GM23338 (cell line): ENCODE data around the gene NBAS. TPM values are rescaled to one million over a fixed set of nuclear protein-coding genes. Genes with fewer than 3 reads are reported as not detected.

Experiments
- ATAC-seq: fragments of 200-7000 bp; cut with Tn5 transposase; 3 replicates; pipeline ENCODE4 v1.9.1; 2020
- DNase-seq: peaks from one replicate; pipeline ENCODE4 v3.0.0-alpha.2; 2015; ENCODE audit warnings: low spot score
- H2AFZ ChIP-seq: fragments of 200-600 bp; sonication (generic); 2 replicates; pipeline ENCODE4 v1.8.0; 2016; ENCODE audit warnings: antibody characterized with exemption, mild to moderate bottlenecking, moderate library complexity
- H3F3A ChIP-seq: fragments of 200-600 bp; sonication (generic); replicated peaks from 2 replicates; pipeline ENCODE4 v1.8.0; 2017; ENCODE audit warnings: antibody characterized with exemption, mixed run types, low read depth
- H3K27ac ChIP-seq: fragments of 200-600 bp; sonication (generic); 2 replicates; pipeline ENCODE4 v1.6.1; 2016; ENCODE audit warnings: low read depth
- H3K27me3 ChIP-seq: fragments of 200-600 bp; sonication (generic); 2 replicates; pipeline ENCODE4 v1.8.0; 2016; ENCODE audit warnings: mild to moderate bottlenecking, mixed run types, moderate library complexity; ENCODE audit not compliant: insufficient read depth
- H3K36me3 ChIP-seq: fragments of 200-600 bp; sonication (generic); 2 replicates; pipeline ENCODE4 v1.8.0; 2016; ENCODE audit warnings: mild to moderate bottlenecking; ENCODE audit not compliant: insufficient read depth
- H3K4me1 ChIP-seq: fragments of 200-600 bp; sonication (generic); 2 replicates; pipeline ENCODE4 v1.8.0; 2016; ENCODE audit warnings: mild to moderate bottlenecking, moderate library complexity; ENCODE audit not compliant: insufficient read depth
- H3K4me2 ChIP-seq: fragments of 200-600 bp; sonication (generic); 2 replicates; pipeline ENCODE4 v1.7.1; 2017; ENCODE audit warnings: mixed run types
- H3K4me3 ChIP-seq: fragments of 200-600 bp; sonication (generic); 2 replicates; pipeline ENCODE4 v1.6.1; 2016; ENCODE audit warnings: mixed run types
- H3K79me2 ChIP-seq: fragments of 200-600 bp; sonication (generic); replicated peaks from 2 replicates; pipeline ENCODE4 v1.8.0; 2017; ENCODE audit warnings: mild to moderate bottlenecking; ENCODE audit not compliant: insufficient read depth
- H3K9me2 ChIP-seq: fragments of 200-600 bp; sonication (generic); 2 replicates; pipeline ENCODE4 v1.8.0; 2017; ENCODE audit not compliant: insufficient read depth
- H4K20me1 ChIP-seq: fragments of 200-600 bp; sonication (generic); replicated peaks from 2 replicates; pipeline ENCODE4 v1.8.0; 2017; ENCODE audit warnings: mild to moderate bottlenecking; ENCODE audit not compliant: insufficient read depth
- H3K27ac Mint-ChIP-seq: 2 replicates; pipeline ENCODE4 v1.8.0; 2020; ENCODE audit warnings: inconsistent platforms, mild to moderate bottlenecking, moderate library complexity, mixed read lengths
- H3K27me3 Mint-ChIP-seq: 3 replicates; pipeline ENCODE4 v1.8.0; 2022; ENCODE audit warnings: low read depth, mild to moderate bottlenecking, moderate library complexity, mixed read lengths, inconsistent platforms; ENCODE audit not compliant: insufficient read depth, poor library complexity
- H3K36me3 Mint-ChIP-seq: 3 replicates; pipeline ENCODE4 v1.8.0; 2021; ENCODE audit warnings: low read depth, mild to moderate bottlenecking, inconsistent platforms, moderate library complexity, mixed read lengths
- H3K4me1 Mint-ChIP-seq: 3 replicates; pipeline ENCODE4 v1.8.0; 2020; ENCODE audit warnings: mild to moderate bottlenecking, inconsistent platforms, mixed read lengths
- H3K4me3 Mint-ChIP-seq: 3 replicates; pipeline ENCODE4 v1.8.0; 2021; ENCODE audit warnings: moderate library complexity, mild to moderate bottlenecking, inconsistent platforms, mixed read lengths
- H3K9me3 Mint-ChIP-seq: 3 replicates; pipeline ENCODE4 v1.8.0; 2020; ENCODE audit warnings: moderate library complexity, mild to moderate bottlenecking, inconsistent platforms, mixed read lengths
- EZH2 ChIP-seq: fragments of 200-600 bp; sonication (generic); IDR thresholded peaks from one replicate; pipeline ENCODE4 v1.8.0; 2017; ENCODE audit warnings: antibody characterized with exemption, mild to moderate bottlenecking, low read depth; ENCODE audit not compliant: unreplicated experiment
- EZH2phosphoT487 ChIP-seq: fragments of 200-600 bp; sonication (generic); IDR thresholded peaks from one replicate; pipeline ENCODE4 v1.8.1; 2018; ENCODE audit warnings: antibody characterized with exemption; ENCODE audit not compliant: unreplicated experiment
- JUNB ChIP-seq: IDR thresholded peaks from one replicate; pipeline ENCODE4 v1.6.1; 2016; ENCODE audit warnings: antibody characterized with exemption; ENCODE audit not compliant: unreplicated experiment
- POLR2AphosphoS5 ChIP-seq: IDR thresholded peaks from 2 replicates; pipeline ENCODE4 v1.6.1; 2016; ENCODE audit warnings: antibody characterized with exemption, low read depth
- STAT1 ChIP-seq: IDR thresholded peaks from one replicate; pipeline ENCODE4 v1.6.1; 2016; ENCODE audit warnings: antibody characterized with exemption; ENCODE audit not compliant: unreplicated experiment
- ZNF114 ChIP-seq: fragments of 250-450 bp; sonication (Bioruptor Pico); IDR thresholded peaks from 2 replicates; pipeline ENCODE4 v1.5.0; 2020; ENCODE audit warnings: mild to moderate bottlenecking, moderate library complexity
- ZNF331 ChIP-seq: fragments of 250-450 bp; sonication (Bioruptor Pico); IDR thresholded peaks from 2 replicates; pipeline ENCODE4 v1.5.0; 2020; ENCODE audit warnings: low read depth, mild to moderate bottlenecking, moderate library complexity
- polyA plus RNA-seq: library from polyadenylated mRNA; unstranded; fragments of >200 nt; fragmentation: Nextera tagmentation; extraction: Ambion mirVana; gene quantifications from 2 replicates; pipeline ENCODE4 v1.2.1, GENCODE V29; 2016
- total RNA-seq: library from RNA; depleted of rRNA; stranded (reverse); fragments of >200 nt; shearing (Covaris generic); gene quantifications from 2 replicates; pipeline ENCODE4 v1.2.3, GENCODE V29; 2014
- TF ChIP-seq, protein P1 (sequence below): IDR thresholded peaks from 2 replicates; pipeline ENCODE4 v1.6.1; 2016; ENCODE audit warnings: antibody characterized with exemption
- TF ChIP-seq, protein P2 (sequence below): IDR thresholded peaks from one replicate; pipeline ENCODE4 v1.6.1; 2018; ENCODE audit warnings: antibody characterized with exemption; ENCODE audit not compliant: unreplicated experiment
- TF ChIP-seq, protein P3 (sequence below), 2 experiments: fragments of 200-600 bp in 1 of 2; sonication (generic) in 1 of 2; conservative IDR thresholded peaks; 2 replicates each; pipeline versions ENCODE4 v1.5.1 to v1.6.1; 2016 to 2017; ENCODE audit warnings: antibody characterized with exemption in 2 of 2, low read depth in 2 of 2, mild to moderate bottlenecking in 2 of 2, moderate library complexity in 1 of 2

The NBAS gene
- total and polyA plus RNA-seq, 2 experiments from 2014 or later, result 24.8 to 38.9 TPM

DNA sequence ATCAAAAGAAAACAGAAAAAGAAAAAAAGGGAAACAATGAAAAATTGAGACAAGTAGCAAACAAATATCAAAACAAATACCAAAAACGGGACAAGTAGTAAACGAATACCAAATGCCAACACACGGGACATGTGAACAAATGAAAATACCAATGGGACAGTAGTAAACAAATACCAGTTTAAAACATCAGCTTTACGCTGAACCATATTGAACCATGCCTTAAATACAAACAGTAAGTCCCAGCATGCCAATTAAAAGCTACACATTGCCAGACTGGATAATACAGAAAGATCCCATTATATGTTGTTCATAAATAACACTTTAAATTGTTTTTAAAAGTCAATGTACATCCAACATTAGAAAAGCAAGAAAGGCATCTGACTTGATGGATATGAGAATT is 114.2 kb downstream of the NBAS start:
- Histone ChIP-seq H2AFZ (no peak overlapping the region), H4K20me1 (no peaks in the 10 kb centered on the region), H3K27me3 (no peaks in the 10 kb centered on the region), H3K4me1 (peaks cover 13% of the 10 kb centered on the region), H3K36me3 (no peaks in the 10 kb centered on the region), H3F3A (no peaks in the 10 kb centered on the region), H3K4me2 (no peak overlapping the region), H3K27ac (no peak overlapping the region), H3K9me2 (no peaks in the 10 kb centered on the region), H3K4me3 (no peak overlapping the region), H3K79me2 (no peaks in the 10 kb centered on the region; the same call in 1 of the 2 replicates)
- no peak overlapping the region for H3K4me3 Mint-ChIP-seq
- H3K4me1 Mint-ChIP-seq, result peaks cover 13% of the 10 kb centered on the region
- DNase-seq, result no peak
- no peaks in the 10 kb centered on the region for H3K27me3 Mint-ChIP-seq
- TF ChIP-seq EZH2phosphoT487, result no peak
- TF ChIP-seq POLR2AphosphoS5, result no peak
- no peak for TF ChIP-seq JUNB
- TF ChIP-seq ZNF331 (CRISPR knock-in tag), result no peak
- TF ChIP-seq ZNF114 (CRISPR knock-in tag), result no peak
- TF ChIP-seq, protein P1, sequence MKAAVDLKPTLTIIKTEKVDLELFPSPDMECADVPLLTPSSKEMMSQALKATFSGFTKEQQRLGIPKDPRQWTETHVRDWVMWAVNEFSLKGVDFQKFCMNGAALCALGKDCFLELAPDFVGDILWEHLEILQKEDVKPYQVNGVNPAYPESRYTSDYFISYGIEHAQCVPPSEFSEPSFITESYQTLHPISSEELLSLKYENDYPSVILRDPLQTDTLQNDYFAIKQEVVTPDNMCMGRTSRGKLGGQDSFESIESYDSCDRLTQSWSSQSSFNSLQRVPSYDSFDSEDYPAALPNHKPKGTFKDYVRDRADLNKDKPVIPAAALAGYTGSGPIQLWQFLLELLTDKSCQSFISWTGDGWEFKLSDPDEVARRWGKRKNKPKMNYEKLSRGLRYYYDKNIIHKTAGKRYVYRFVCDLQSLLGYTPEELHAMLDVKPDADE, result no peak
- peaks cover 13% of the 10 kb centered on the region; the same call in 2 of the 3 replicates for H3K9me3 Mint-ChIP-seq
- peaks cover 17% of the 10 kb centered on the region for H3K36me3 Mint-ChIP-seq
- ATAC-seq, result no peak
- 0 out of 2 replicates have a peak overlapping the region, but pooled peaks have one; percentile 38 for H3K27ac Mint-ChIP-seq

DNA sequence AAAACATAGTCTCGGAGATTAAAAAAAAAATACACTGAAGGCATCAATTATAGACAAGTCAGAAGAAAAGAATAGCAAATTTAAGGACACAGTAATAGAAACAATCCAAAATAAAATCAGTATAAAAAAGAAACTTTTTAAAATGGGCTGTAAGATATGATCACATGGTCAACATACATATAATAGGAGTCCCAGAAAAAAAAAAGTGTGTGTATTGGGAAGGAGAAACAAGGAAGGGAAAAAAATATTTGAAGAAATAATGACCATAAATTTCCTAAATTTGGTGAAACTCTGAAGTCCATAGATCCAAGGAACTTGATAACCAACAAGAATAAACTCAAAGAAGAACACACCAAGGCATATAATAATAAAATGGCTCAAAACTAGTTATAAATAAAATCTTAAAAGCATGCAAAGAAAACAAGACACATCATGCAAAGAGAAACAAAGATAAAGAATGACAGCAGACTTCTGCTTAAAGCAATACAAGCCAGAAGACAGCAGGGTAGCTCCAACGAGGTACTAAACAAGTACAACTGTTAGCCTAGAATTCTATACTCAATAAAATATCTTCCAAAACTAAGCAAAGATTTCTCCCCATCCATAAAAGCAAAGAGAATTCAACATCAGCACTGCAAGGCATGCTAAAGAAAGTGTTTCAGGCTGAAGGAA is 115.1 kb downstream of the NBAS start:
- Histone ChIP-seq H3K36me3 (no peaks in the 10 kb centered on the region), H3K27me3 (no peaks in the 10 kb centered on the region), H3K79me2 (no peaks in the 10 kb centered on the region; the same call in 1 of the 2 replicates), H3K4me3 (no peak overlapping the region), H3K27ac (no peak overlapping the region), H3F3A (no peaks in the 10 kb centered on the region), H2AFZ (no peak overlapping the region), H3K4me1 (peaks cover 13% of the 10 kb centered on the region), H3K4me2 (no peak overlapping the region), H4K20me1 (no peaks in the 10 kb centered on the region), H3K9me2 (no peaks in the 10 kb centered on the region)
- peaks cover 13% of the 10 kb centered on the region for H3K36me3 Mint-ChIP-seq
- H3K27me3 Mint-ChIP-seq, result no peaks in the 10 kb centered on the region
- no peak for DNase-seq
- H3K9me3 Mint-ChIP-seq, result peaks cover 13% of the 10 kb centered on the region; the same call in 2 of the 3 replicates
- H3K4me3 Mint-ChIP-seq, result no peak overlapping the region
- H3K4me1 Mint-ChIP-seq, result peaks cover 13% of the 10 kb centered on the region
- no peak for ATAC-seq
- no peak overlapping the region for H3K27ac Mint-ChIP-seq
- TF ChIP-seq EZH2, result no peak
- TF ChIP-seq, protein P1, result no peak
- no peak for TF ChIP-seq EZH2phosphoT487
- no peak for TF ChIP-seq POLR2AphosphoS5
- TF ChIP-seq, protein P2, sequence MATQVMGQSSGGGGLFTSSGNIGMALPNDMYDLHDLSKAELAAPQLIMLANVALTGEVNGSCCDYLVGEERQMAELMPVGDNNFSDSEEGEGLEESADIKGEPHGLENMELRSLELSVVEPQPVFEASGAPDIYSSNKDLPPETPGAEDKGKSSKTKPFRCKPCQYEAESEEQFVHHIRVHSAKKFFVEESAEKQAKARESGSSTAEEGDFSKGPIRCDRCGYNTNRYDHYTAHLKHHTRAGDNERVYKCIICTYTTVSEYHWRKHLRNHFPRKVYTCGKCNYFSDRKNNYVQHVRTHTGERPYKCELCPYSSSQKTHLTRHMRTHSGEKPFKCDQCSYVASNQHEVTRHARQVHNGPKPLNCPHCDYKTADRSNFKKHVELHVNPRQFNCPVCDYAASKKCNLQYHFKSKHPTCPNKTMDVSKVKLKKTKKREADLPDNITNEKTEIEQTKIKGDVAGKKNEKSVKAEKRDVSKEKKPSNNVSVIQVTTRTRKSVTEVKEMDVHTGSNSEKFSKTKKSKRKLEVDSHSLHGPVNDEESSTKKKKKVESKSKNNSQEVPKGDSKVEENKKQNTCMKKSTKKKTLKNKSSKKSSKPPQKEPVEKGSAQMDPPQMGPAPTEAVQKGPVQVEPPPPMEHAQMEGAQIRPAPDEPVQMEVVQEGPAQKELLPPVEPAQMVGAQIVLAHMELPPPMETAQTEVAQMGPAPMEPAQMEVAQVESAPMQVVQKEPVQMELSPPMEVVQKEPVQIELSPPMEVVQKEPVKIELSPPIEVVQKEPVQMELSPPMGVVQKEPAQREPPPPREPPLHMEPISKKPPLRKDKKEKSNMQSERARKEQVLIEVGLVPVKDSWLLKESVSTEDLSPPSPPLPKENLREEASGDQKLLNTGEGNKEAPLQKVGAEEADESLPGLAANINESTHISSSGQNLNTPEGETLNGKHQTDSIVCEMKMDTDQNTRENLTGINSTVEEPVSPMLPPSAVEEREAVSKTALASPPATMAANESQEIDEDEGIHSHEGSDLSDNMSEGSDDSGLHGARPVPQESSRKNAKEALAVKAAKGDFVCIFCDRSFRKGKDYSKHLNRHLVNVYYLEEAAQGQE, result no peak
- no peak for TF ChIP-seq STAT1
- TF ChIP-seq, protein P3, sequence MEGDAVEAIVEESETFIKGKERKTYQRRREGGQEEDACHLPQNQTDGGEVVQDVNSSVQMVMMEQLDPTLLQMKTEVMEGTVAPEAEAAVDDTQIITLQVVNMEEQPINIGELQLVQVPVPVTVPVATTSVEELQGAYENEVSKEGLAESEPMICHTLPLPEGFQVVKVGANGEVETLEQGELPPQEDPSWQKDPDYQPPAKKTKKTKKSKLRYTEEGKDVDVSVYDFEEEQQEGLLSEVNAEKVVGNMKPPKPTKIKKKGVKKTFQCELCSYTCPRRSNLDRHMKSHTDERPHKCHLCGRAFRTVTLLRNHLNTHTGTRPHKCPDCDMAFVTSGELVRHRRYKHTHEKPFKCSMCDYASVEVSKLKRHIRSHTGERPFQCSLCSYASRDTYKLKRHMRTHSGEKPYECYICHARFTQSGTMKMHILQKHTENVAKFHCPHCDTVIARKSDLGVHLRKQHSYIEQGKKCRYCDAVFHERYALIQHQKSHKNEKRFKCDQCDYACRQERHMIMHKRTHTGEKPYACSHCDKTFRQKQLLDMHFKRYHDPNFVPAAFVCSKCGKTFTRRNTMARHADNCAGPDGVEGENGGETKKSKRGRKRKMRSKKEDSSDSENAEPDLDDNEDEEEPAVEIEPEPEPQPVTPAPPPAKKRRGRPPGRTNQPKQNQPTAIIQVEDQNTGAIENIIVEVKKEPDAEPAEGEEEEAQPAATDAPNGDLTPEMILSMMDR (conservative IDR thresholded peaks at IDR 0.05; ENCODE audit: low read depth in 2 of 2), result no peak
